SU-DHL-6 (cell line): ENCODE measurements around the gene GSE1.

Experiments used
- H2AFZ ChIP-seq: fragments of 200-600 bp; sonication (generic); 2 replicates; pipeline ENCODE4 v1.6.1; 2014; ENCODE audit warnings: low read depth, mild to moderate bottlenecking, moderate library complexity, mixed read lengths, antibody characterized with exemption, low read length; ENCODE audit not compliant: severe bottlenecking
- H3F3A ChIP-seq: fragments of 200-600 bp; shearing (Covaris generic); 2 replicates; pipeline ENCODE4 v1.6.0; 2016; ENCODE audit warnings: antibody characterized with exemption, mild to moderate bottlenecking; ENCODE audit not compliant: insufficient read depth
- H3K27ac ChIP-seq: fragments of 200-600 bp; sonication (generic); 2 replicates; pipeline ENCODE4 v1.5.1; 2016; ENCODE audit warnings: low read depth, mild to moderate bottlenecking, low read length, moderate library complexity, mixed read lengths
- H3K27me3 ChIP-seq: fragments of 200-600 bp; sonication (generic), shearing (Covaris generic); 2 replicates; pipeline ENCODE4 v1.6.0; 2014; ENCODE audit warnings: mild to moderate bottlenecking, low read length
- H3K36me3 ChIP-seq: fragments of 200-600 bp; sonication (generic); 2 replicates; pipeline ENCODE4 v1.6.1; 2014; ENCODE audit warnings: mild to moderate bottlenecking, low read length, mixed read lengths
- H3K4me2 ChIP-seq: fragments of 300-600, 200-600 bp; shearing (Covaris generic), sonication (generic); 2 replicates; pipeline ENCODE4 v1.6.0; 2014; ENCODE audit warnings: low read length, low read depth, mild to moderate bottlenecking; ENCODE audit not compliant: poor library complexity, severe bottlenecking
- H3K4me3 ChIP-seq: fragments of 200-600 bp; sonication (generic); 2 replicates; pipeline ENCODE4 v1.5.1; 2014; ENCODE audit warnings: antibody characterized with exemption, low read length, mild to moderate bottlenecking, mixed read lengths; ENCODE audit not compliant: insufficient read depth, poor library complexity, severe bottlenecking
- H3K79me2 ChIP-seq: fragments of 200-600 bp; sonication (generic); 2 replicates; pipeline ENCODE4 v1.6.1; 2014; ENCODE audit warnings: mild to moderate bottlenecking, low read length, moderate library complexity; ENCODE audit not compliant: insufficient read depth
- H3K9ac ChIP-seq: fragments of 200-600 bp; sonication (generic); 2 replicates; pipeline ENCODE4 v1.7.0; 2014; ENCODE audit warnings: mild to moderate bottlenecking, low read length
- H3K9me2 ChIP-seq: fragments of 200-600 bp; sonication (generic); replicated peaks from 2 replicates; pipeline ENCODE4 v1.6.1; 2014; ENCODE audit warnings: low read length; ENCODE audit not compliant: insufficient read depth
- H3K9me3 ChIP-seq: fragments of 200-600 bp; sonication (generic); 2 replicates; pipeline ENCODE4 v1.6.1; 2014; ENCODE audit warnings: low read length, mixed read lengths; ENCODE audit not compliant: insufficient read depth
- H4K20me1 ChIP-seq: fragments of 200-600 bp; sonication (generic); 2 replicates; pipeline ENCODE4 v1.6.1; 2014; ENCODE audit warnings: low read depth, mild to moderate bottlenecking, antibody characterized with exemption, low read length, moderate library complexity, mixed read lengths
- CTCF ChIP-seq: fragments of 200-600 bp; sonication (generic); IDR thresholded peaks from one replicate; pipeline ENCODE4 v1.5.1; 2017; ENCODE audit warnings: antibody characterized with exemption, mild to moderate bottlenecking, low read length, moderate library complexity; ENCODE audit not compliant: insufficient read depth, poor library complexity, severe bottlenecking
- EZH2phosphoT487 ChIP-seq: fragments of 200-600 bp; sonication (generic), shearing (Covaris generic); conservative IDR thresholded peaks from 2 replicates; pipeline ENCODE4 v1.6.1; 2018; ENCODE audit warnings: mild to moderate bottlenecking, antibody characterized with exemption, low read length, moderate library complexity, mixed read lengths

GSE1 gene

GRCh38 chr16:85567101-85567866, 45.8 kb upstream of the GSE1 start:
- no peaks in the 10 kb centered on the region for H3K27me3 ChIP-seq
- no peak overlapping the region for H3K27ac ChIP-seq
- no peak overlapping the region for H3K9ac ChIP-seq
- H3K9me3 ChIP-seq: no peaks in the 10 kb centered on the region
- no peaks in the 10 kb centered on the region for H3K79me2 ChIP-seq
- H3K4me2 ChIP-seq: no peak overlapping the region
- H3K9me2 ChIP-seq: no peaks in the 10 kb centered on the region
- H2AFZ ChIP-seq: no peak overlapping the region
- H4K20me1 ChIP-seq: no peaks in the 10 kb centered on the region
- no peaks in the 10 kb centered on the region for H3F3A ChIP-seq
- H3K36me3 ChIP-seq: no peaks in the 10 kb centered on the region
- no peak for TF ChIP-seq EZH2phosphoT487
- TF ChIP-seq CTCF: no peak
- H3K4me3 ChIP-seq: no peak overlapping the region

DNA sequence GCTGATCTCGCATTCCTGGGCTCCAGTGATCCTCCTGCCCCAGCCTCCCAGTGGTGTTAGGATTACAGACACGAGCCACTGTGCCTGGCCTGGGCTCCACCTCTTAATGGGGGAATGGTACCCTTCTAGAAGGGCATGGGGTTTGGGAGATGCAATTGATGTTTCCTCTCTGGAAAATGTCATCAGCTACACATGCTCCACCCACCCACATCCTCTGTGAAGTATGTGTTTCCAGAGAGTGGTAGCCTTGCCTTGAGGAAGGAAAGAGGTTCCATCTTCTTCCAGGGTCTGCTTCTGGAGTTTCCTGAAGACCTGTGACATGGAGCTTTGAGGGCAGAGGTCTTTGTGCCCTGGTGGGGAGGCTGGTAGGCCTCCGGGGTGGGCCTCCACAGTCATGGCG, 45.2 kb upstream of the GSE1 start:
- Histone ChIP-seq H3K27ac (no peak overlapping the region), H3K79me2 (no peaks in the 10 kb centered on the region)

GRCh38 chr16:85568519-85568918, 44.6 kb upstream of the GSE1 start:
- Histone ChIP-seq H3K27me3 (no peaks in the 10 kb centered on the region), H3K4me2 (no peak overlapping the region), H3K9ac (no peak overlapping the region), H4K20me1 (no peaks in the 10 kb centered on the region), H3K9me2 (no peaks in the 10 kb centered on the region), H3K4me3 (no peak overlapping the region), H3K27ac (no peak overlapping the region), H3F3A (no peaks in the 10 kb centered on the region), H3K9me3 (no peaks in the 10 kb centered on the region), H2AFZ (no peak overlapping the region), H3K36me3 (no peaks in the 10 kb centered on the region), H3K79me2 (no peaks in the 10 kb centered on the region)
- TF ChIP-seq EZH2phosphoT487 (no peak), CTCF (no peak)

More for the DNA sequence above, 45.2 kb upstream of the GSE1 start:
- no peaks in the 10 kb centered on the region for H4K20me1 ChIP-seq
- H2AFZ ChIP-seq: no peak overlapping the region
- no peaks in the 10 kb centered on the region for H3K27me3 ChIP-seq
- H3K36me3 ChIP-seq: no peaks in the 10 kb centered on the region
- H3F3A ChIP-seq: no peaks in the 10 kb centered on the region
- no peak overlapping the region for H3K4me3 ChIP-seq
- H3K9me3 ChIP-seq: no peaks in the 10 kb centered on the region
- H3K4me2 ChIP-seq: no peak overlapping the region
- TF ChIP-seq CTCF: no peak
- no peak for TF ChIP-seq EZH2phosphoT487
- H3K9me2 ChIP-seq: no peaks in the 10 kb centered on the region
- no peak overlapping the region for H3K9ac ChIP-seq
